Stimulated activated naive CD4-positive, alpha-beta T cell (primary cell): ENCODE data around the gene CRYGN.
A peak's percentile ranks its signal among the peaks of the same experiment; 100 is the strongest.

Source experiments
- DNase-seq, 6 experiments: peaks; one replicate each; lab custom pipeline; 2025; lab: John Stamatoyannopoulos, UW

The CRYGN gene

DNA sequence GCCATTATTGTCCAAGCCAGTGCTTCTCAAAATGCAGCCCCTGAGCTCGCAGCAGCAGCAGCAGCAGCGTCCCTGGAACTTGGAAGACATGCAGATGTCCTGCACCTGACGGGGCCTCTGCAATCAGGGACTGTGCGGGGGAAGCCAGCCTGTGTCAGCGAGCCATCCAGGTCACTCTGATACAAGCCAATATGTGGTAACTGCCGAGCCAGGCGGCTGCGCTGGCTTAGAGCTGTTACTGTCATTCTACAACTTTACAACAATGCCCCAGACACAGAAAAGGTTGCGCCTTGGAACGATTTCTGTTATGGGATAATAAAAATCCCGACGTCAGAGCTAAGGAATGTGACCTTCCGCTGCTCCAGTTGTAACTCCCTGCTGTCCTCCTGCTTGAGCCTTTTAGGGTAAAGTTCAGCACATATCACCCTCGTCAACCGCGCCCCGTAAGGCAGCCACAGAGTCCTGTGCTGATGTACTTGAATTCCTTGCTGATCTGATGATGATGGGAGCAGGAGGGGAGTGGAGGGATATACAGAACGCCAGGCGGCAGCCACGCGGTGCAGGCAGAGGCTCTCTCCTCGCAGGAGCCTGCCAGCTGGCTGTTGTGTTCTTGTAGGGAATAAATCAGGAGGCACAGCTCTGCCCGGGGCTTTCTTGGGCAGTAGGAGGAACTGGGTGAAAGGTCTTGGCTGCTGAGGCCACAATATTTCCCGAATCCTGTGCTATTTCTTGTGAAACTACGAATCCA is 20.0 kb upstream of the CRYGN start:
- no peak for DNase-seq

GRCh38 chr7:151457534-151457933 is 17.6 kb upstream of the CRYGN start:
- DNase-seq: no peak

GRCh38 chr7:151456782-151457181 is 16.8 kb upstream of the CRYGN start:
- DNase-seq: no peak

- no peak for DNase-seq
Observed at GRCh38 chr7:151456276-151456675, 16.3 kb upstream of the CRYGN start.

GRCh38 chr7:151455690-151456089 is 15.7 kb upstream of the CRYGN start:
- no peak for DNase-seq

DNA sequence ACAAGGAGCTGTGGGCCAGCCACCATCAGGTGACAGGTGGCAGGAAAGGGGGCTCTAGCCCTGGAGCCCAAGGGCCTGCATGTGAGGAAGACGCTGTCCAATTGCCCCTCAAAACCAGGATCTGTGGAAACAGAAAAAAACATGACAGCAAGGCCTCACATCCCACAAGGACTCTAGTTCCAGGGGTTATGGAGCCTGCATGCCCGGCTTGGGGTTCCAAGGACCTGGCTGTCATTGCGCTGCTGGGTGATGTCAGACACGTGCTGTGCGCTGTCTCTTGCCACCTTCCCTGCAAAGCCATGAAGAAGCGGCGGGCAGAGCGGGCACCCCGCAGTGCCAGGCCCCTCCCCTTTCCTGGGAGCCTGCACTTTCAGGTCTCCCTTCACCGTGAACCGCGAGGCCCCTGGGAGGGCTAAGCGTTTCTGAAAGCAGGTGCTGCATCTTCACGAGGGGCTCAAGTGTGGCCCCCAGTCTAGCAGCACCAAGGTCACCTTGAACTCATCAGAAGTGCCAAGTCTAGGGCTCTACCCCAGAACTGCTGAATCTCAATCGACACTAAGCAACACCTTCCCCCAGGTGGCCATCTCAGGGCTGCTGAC is 15.1 kb upstream of the CRYGN start:
- DNase-seq: no peak

DNA sequence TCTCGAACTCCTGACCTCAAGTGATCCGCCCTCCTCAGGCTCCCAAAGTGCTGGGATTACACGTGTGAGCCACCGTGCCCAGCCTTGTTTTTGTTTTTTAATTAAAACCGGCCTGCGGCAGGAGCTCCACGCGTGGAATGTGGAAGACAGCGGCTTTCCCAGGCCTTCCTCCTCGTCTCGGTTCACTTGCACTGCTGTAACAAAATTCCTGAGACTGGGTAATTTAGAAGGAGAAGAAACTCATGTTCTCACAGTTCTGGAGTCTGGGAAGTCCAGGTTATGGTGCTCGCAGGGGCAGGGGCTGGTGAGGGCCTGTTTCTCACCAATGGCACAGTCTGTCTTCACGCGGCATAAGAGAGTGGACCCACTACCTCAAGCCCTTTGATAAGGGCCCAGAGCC is 14.4 kb upstream of the CRYGN start:
- DNase-seq: no peak

- no peak for DNase-seq
Observed at GRCh38 chr7:151453326-151453791, 13.4 kb upstream of the CRYGN start.

DNA sequence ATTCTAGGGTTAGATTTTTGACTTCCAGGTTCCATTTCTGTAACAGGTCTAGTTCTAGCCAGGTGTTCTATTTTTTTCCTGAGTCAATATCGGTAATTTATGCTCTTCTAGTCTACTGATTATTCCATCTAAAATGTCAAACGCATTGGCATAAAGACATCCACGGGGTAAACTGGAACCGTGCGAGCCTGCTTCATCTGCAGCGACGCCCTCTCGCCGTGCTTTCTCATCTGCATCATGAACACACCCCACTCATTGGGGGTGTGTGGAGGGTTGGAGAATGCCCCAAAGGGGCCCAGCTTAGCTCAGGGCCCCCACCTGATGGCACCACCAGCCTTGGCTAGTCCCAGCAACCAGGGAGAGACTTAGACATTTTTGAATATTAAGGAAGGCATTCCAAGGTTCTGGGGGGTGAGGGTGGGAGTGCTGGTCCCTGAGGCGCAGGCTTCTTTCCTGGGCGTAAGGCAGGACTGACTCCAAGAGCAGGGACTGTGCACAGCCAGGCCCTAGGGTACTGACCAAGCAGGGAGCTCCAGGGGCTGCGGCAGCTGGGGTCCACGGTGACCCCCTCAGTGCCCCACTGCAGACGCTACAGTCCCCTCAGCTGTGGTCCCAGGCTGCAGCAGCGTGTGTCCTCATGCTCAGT is 12.9 kb upstream of the CRYGN start:
- DNase-seq: no peak

GRCh38 chr7:151451626-151452571 is 12.0 kb upstream of the CRYGN start:
- no peak for DNase-seq

DNA sequence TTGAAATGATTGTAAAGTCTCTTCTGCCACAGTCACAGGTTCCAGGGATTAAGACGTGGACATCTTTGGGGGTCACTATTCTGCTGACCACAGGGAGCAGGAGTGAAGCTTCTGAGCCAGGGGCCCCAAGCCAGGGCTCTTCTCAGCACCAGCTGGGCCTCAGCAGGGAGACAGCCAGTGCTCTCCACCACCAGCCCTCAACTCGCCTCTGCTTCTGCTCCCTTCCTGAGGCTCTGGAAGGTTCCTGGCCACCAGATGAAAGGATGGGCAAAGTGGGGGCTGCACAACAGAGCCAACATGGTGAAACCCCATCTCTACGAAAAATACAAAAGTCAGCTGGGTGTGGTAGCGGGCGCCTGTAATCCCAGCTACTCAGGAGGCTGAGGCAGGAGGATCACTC is 11.2 kb upstream of the CRYGN start:
- no peak for DNase-seq

- no peak for DNase-seq
Observed at GRCh38 chr7:151449990-151450389, 10.0 kb upstream of the CRYGN start.

GRCh38 chr7:151448261-151449252 is 8.6 kb upstream of the CRYGN start:
- peak; percentile 48 to 95 (median 72) for DNase-seq

- no peak for DNase-seq
Observed at GRCh38 chr7:151447901-151448260, 7.9 kb upstream of the CRYGN start.

GRCh38 chr7:151447312-151447711 is 7.4 kb upstream of the CRYGN start:
- DNase-seq: no peak

GRCh38 chr7:151446412-151446811 is 6.5 kb upstream of the CRYGN start:
- no peak for DNase-seq

GRCh38 chr7:151444632-151445031 is 4.7 kb upstream of the CRYGN start:
- DNase-seq: no peak

DNA sequence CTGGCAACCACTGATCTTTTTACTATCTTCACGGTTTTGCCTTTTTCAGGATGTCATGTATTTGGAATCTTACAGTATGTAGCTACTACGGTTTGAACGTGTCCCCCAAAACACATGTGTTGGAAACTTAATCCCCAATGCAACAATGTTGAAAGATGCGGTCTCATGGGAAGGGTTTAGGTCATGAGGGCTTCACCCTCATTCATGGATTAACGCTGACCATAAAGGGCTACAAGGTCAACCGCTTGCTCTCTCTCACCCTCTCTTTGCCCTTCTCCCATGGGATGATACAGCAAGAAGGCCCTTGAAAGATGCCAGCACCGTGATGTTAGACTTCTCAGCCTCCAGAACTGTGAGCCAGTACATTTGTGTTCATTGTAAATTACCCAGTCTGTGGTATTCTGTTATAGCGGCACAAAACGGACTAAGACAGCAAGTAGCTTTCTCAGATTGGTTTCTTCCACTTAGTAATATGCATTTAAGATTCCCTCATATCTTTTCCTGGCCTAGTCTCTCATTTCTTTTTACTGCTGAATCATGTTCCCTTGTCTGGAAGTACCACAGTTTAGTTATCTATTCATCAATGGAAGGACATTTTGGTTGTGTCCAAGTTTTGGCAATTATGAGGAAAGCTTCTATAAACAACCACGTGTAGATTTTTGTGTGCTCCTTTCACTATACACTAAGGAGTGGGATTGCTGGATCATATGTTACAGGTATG is 3.0 kb upstream of the CRYGN start:
- DNase-seq: no peak

GRCh38 chr7:151440799-151441445 is 981 bp upstream of the CRYGN start:
- DNase-seq: no peak
